ENCODE data around the gene CACHD1. TPM values are rescaled to one million over a fixed set of nuclear protein-coding genes. Genes with fewer than 3 reads are reported as not detected.
A peak's percentile ranks its signal among the peaks of the same experiment; 100 is the strongest.

CACHD1 gene
- polyA plus RNA-seq, 1 of the 3 experiments (the other 2 are of a cell fraction) = 2.2 TPM

- TF ChIP-seq MXI1 (IDR thresholded peaks at IDR 0.05; ENCODE audit: low read depth, low read length) = no peak
- TF ChIP-seq FOSL2 (IDR thresholded peaks at IDR 0.05; ENCODE audit: borderline replicate concordance, low read depth) = no peak
Observed at GRCh38 chr1:64535938-64536835, 66.3 kb downstream of the CACHD1 start (continued).

GRCh38 chr1:64536836-64537490, 67.0 kb downstream of the CACHD1 start:
- no peaks in the 10 kb centered on the region for H3K9me3 ChIP-seq
- CTCF ChIA-PET = no interaction called here

GRCh38 chr1:64537942-64538341, 68.0 kb downstream of the CACHD1 start:
- TF ChIP-seq RFX5 (IDR thresholded peaks at IDR 0.05; ENCODE audit: low read length) = no peak
- TF ChIP-seq EZH2phosphoT487 (IDR thresholded peaks at IDR 0.05; ENCODE audit: borderline replicate concordance, low read depth) = no peak
- no peak for TF ChIP-seq REST (IDR thresholded peaks at IDR 0.05; ENCODE audit: low read depth, low read length)
- TF ChIP-seq MXI1 (IDR thresholded peaks at IDR 0.05; ENCODE audit: low read depth, low read length) = peak; percentile 75; the same call in 1 of the 2 replicates
- TF ChIP-seq NRF1 (IDR thresholded peaks at IDR 0.05; ENCODE audit: low read depth, low read length) = no peak
- TF ChIP-seq EP300 (IDR thresholded peaks at IDR 0.05; ENCODE audit: borderline replicate concordance in 1 of 2, low read depth in 1 of 2, low read length in 1 of 2) = 0 out of 4 replicates have a peak, but pooled peaks of 1 of the 2 experiments have one; percentile 22
- Histone ChIP-seq H3F3A (replicated peaks; ENCODE audit: insufficient read depth) (peaks cover 6% of the 10 kb centered on the region), H3K36me3 (replicated peaks in 1 of 2; ENCODE audit: control insufficient read depth in 1 of 2, insufficient read depth in 2 of 2, low read length in 1 of 2) (no peaks in the 10 kb centered on the region), H3K4me2 (no peak overlapping the region), H3K4me3 (ENCODE audit: low read depth in 2 of 2, low read length in 1 of 2) (no peak overlapping the region), H3K4me1 (ENCODE audit: control insufficient read depth in 1 of 2, insufficient read depth in 2 of 2, low read depth in 1 of 2, low read length in 1 of 2) (peaks cover 29 to 46% of the 10 kb centered on the region in 2 experiments; a peak in 3 of 4 replicates), H3K9me3 (no peaks in the 10 kb centered on the region), H3K27me3 (ENCODE audit: insufficient read depth) (no peaks in the 10 kb centered on the region), H3K27ac (ENCODE audit: low read depth in 2 of 2, low read length in 1 of 2) (no peak overlapping the region; a peak in 1 of 4 replicates), H3K79me2 (ENCODE audit: insufficient read depth) (no peaks in the 10 kb centered on the region), H3K9me2 (no peaks in the 10 kb centered on the region), H4K20me1 (ENCODE audit: insufficient read depth) (no peaks in the 10 kb centered on the region), H3K9ac (no peak overlapping the region), H2AFZ (ENCODE audit: low read depth) (no peak overlapping the region)
- WGBS (ENCODE audit: low lambda C conversion rate) = 49% methylated on average over 4 of the region's 4 CpGs
- CTCF ChIA-PET = interaction anchor here (0.8 kb wide), 1 partner anchor 157 kb away, joined by 3 read pairs; no protein-coding TSS in a partner anchor
- POLR2A ChIA-PET = no interaction called here
- peak; percentile 30 for DNase-seq

More at GRCh38 chr1:64536836-64537490, 67.0 kb downstream of the CACHD1 start:
- Histone ChIP-seq H3K27ac (ENCODE audit: low read depth in 2 of 2, low read length in 1 of 2) (no peak overlapping the region; a peak in 1 of 4 replicates), H3K79me2 (ENCODE audit: insufficient read depth) (0 out of 2 replicates have a peak, but pooled peaks cover 5% of the 10 kb centered on the region), H3F3A (replicated peaks; ENCODE audit: insufficient read depth) (peaks cover 6% of the 10 kb centered on the region), H3K36me3 (replicated peaks in 1 of 2; ENCODE audit: control insufficient read depth in 1 of 2, insufficient read depth in 2 of 2, low read length in 1 of 2) (no peaks in the 10 kb centered on the region), H3K4me1 (ENCODE audit: control insufficient read depth in 1 of 2, insufficient read depth in 2 of 2, low read depth in 1 of 2, low read length in 1 of 2) (peaks cover 36 to 46% of the 10 kb centered on the region in 2 experiments; a peak in 3 of 4 replicates), H2AFZ (ENCODE audit: low read depth) (no peak overlapping the region), H3K27me3 (ENCODE audit: insufficient read depth) (no peaks in the 10 kb centered on the region), H3K9ac (no peak overlapping the region), H3K4me2 (no peak overlapping the region), H3K9me2 (no peaks in the 10 kb centered on the region), H4K20me1 (ENCODE audit: insufficient read depth) (no peaks in the 10 kb centered on the region), H3K4me3 (ENCODE audit: low read depth in 2 of 2, low read length in 1 of 2) (no peak overlapping the region)
- no peak for TF ChIP-seq USF1 (IDR thresholded peaks at IDR 0.05; ENCODE audit: borderline replicate concordance, low read depth)
- TF ChIP-seq USF2 (IDR thresholded peaks at IDR 0.05; ENCODE audit: borderline replicate concordance, low read depth, low read length) = no peak
- peak; percentile 69 for TF ChIP-seq RCOR1 (IDR thresholded peaks at IDR 0.05; ENCODE audit: low read length)
- TF ChIP-seq SIN3A (IDR thresholded peaks at IDR 0.05; ENCODE audit: borderline replicate concordance, low read depth, low read length) = no peak
- TF ChIP-seq RFX5 (IDR thresholded peaks at IDR 0.05; ENCODE audit: low read length) = no peak
- TF ChIP-seq ELF1 (IDR thresholded peaks at IDR 0.05) = no peak
- POLR2A ChIA-PET = interaction anchor here (0.9 kb wide), 1 partner anchor 23 kb away, joined by 3 read pairs; no protein-coding TSS in a partner anchor
- no peak for DNase-seq
- WGBS (ENCODE audit: low lambda C conversion rate) = 79% methylated on average over 8 of the region's 8 CpGs
